GM12878 (cell line): ENCODE measurements around the gene TEKT5. TPM values are rescaled to one million over a fixed set of nuclear protein-coding genes. Genes with fewer than 3 reads are reported as not detected.
A peak's percentile ranks its signal among the peaks of the same experiment; 100 is the strongest.

Experiments
- ATAC-seq: fragments of 200-7000 bp; cut with Tn5 transposase; 3 replicates; pipeline ENCODE4 v1.9.1; 2020; ENCODE audit warnings: mild to moderate bottlenecking, moderate library complexity
- BruUV-seq: library from RNA; stranded (reverse); fragments of 400-500 nt; replicated peaks from 2 replicates; lab custom pipeline; 2021; lab: Mats Ljungman, UMichigan
- CTCF ChIA-PET: fragments of 300-600 bp; sonication (Branson Sonifier 250); formaldehyde crosslinking; extraction: SDS; loops from one replicate; lab custom pipeline; 2021; ENCODE audit warnings: inconsistent platforms; lab: Yijun Ruan, JAX
- POLR2A ChIA-PET: fragments of 350-600 bp; formaldehyde crosslinking; extraction: SDS; loops from one replicate; lab custom pipeline; 2021; ENCODE audit warnings: inconsistent platforms; lab: Charles Lee
- RAD21 ChIA-PET: fragments of 300-600 bp; sonication (Branson Sonifier 250); formaldehyde crosslinking; loops from one replicate; lab custom pipeline; 2023; ENCODE audit warnings: antibody characterized with exemption; ENCODE audit not compliant: unreplicated experiment; lab: Charles Lee
- SMC1A ChIA-PET: fragments of 300-600 bp; sonication (Branson Sonifier 250); formaldehyde crosslinking; loops from one replicate; lab custom pipeline; 2023; ENCODE audit not compliant: unreplicated experiment, uncharacterized antibody; lab: Charles Lee
- DNase-seq: peaks from one replicate; pipeline ENCODE4 v3.0.0-alpha.2; 2011; ENCODE audit warnings: low read depth, low spot score
- FAIRE-seq: peaks from 3 replicates; lab custom pipeline; 2011; peaks lifted over from hg19 to GRCh38; lab: Jason Lieb, UNC
- H2AFZ ChIP-seq: 2 replicates; pipeline ENCODE4 v1.6.0; 2011; ENCODE audit warnings: low read depth, low read length, control low read depth; ENCODE audit not compliant: control insufficient read depth
- H3K27ac ChIP-seq: 2 replicates; pipeline ENCODE4 v1.5.1; 2011; ENCODE audit warnings: control low read depth; ENCODE audit not compliant: control insufficient read depth, insufficient read depth
- H3K27me3 ChIP-seq, 2 experiments: replicated peaks in 1 of 2; 2 replicates each; pipeline versions ENCODE4 v1.6.0 to v1.6.1; 2011; ENCODE audit warnings: low read length in 1 of 2; ENCODE audit not compliant: control insufficient read depth in 2 of 2, insufficient read depth in 2 of 2
- H3K36me3 ChIP-seq, 2 experiments: 2 replicates each; pipeline ENCODE4 v1.5.1; 2011; ENCODE audit warnings: low read length in 1 of 2; ENCODE audit not compliant: control insufficient read depth in 2 of 2, insufficient read depth in 2 of 2
- H3K4me1 ChIP-seq: 2 replicates; pipeline ENCODE4 v1.6.1; 2011; ENCODE audit warnings: mild to moderate bottlenecking, low read length, moderate library complexity, mixed read lengths; ENCODE audit not compliant: control insufficient read depth, insufficient read depth
- H3K4me2 ChIP-seq: 2 replicates; pipeline ENCODE4 v1.6.0; 2011; ENCODE audit warnings: control low read depth; ENCODE audit not compliant: control insufficient read depth, insufficient read depth
- H3K4me3 ChIP-seq: fragments of 200-600 bp; sonication (generic); 2 replicates; pipeline ENCODE4 v1.5.1; 2016
- H3K79me2 ChIP-seq: 2 replicates; pipeline ENCODE4 v1.6.0; 2011; ENCODE audit warnings: low read length; ENCODE audit not compliant: control insufficient read depth, insufficient read depth
- H3K9ac ChIP-seq: 2 replicates; pipeline ENCODE4 v1.8.0; 2011; ENCODE audit warnings: low read length, control low read depth, mixed read lengths; ENCODE audit not compliant: control insufficient read depth, insufficient read depth
- H3K9me3 ChIP-seq: replicated peaks from 3 replicates; pipeline ENCODE4 v1.5.1; 2011; ENCODE audit warnings: mild to moderate bottlenecking, low read length; ENCODE audit not compliant: control insufficient read depth, insufficient read depth
- H4K20me1 ChIP-seq: 2 replicates; pipeline ENCODE4 v1.6.0; 2011; ENCODE audit not compliant: control insufficient read depth, insufficient read depth
- FOS ChIP-seq: IDR thresholded peaks from 3 replicates; pipeline ENCODE4 v1.6.1; 2011; ENCODE audit warnings: borderline replicate concordance; ENCODE audit not compliant: insufficient read length; ENCODE audit errors: extremely low read depth
- MEF2A ChIP-seq: IDR thresholded peaks from 2 replicates; pipeline ENCODE4 v1.6.1; 2011; ENCODE audit warnings: low read depth, mild to moderate bottlenecking, low read length, moderate library complexity; ENCODE audit not compliant: insufficient read depth
- MXI1 ChIP-seq: fragments of 150-350 bp; IDR thresholded peaks from 2 replicates; pipeline ENCODE4 v1.6.1; 2011; ENCODE audit warnings: low read depth, mild to moderate bottlenecking, inconsistent platforms, low read length, improper control_type of control experiment
- MYC ChIP-seq: IDR thresholded peaks from 2 replicates; pipeline ENCODE4 v1.6.1; 2011; ENCODE audit warnings: mild to moderate bottlenecking, low read length, moderate library complexity, inconsistent platforms; ENCODE audit not compliant: insufficient read depth, insufficient replicate concordance, insufficient read length, severe bottlenecking
- PRDM15 ChIP-seq: fragments of 450-650 bp; formaldehyde crosslinking; IDR thresholded peaks from 2 replicates; pipeline ENCODE4 v1.4.0; 2020; ENCODE audit warnings: mild to moderate bottlenecking, moderate library complexity
- RCOR1 ChIP-seq: conservative IDR thresholded peaks from 2 replicates; pipeline ENCODE4 v1.6.1; 2012; ENCODE audit warnings: low read depth, low read length, improper control_type of control experiment
- REST ChIP-seq: IDR thresholded peaks from 2 replicates; pipeline ENCODE4 v1.6.1; 2012; ENCODE audit warnings: mild to moderate bottlenecking, low read depth, low read length
- STAT3 ChIP-seq: IDR thresholded peaks from 2 replicates; pipeline ENCODE4 v1.6.1; 2011; ENCODE audit warnings: low read depth, low read length, improper control_type of control experiment
- TCF12 ChIP-seq: IDR thresholded peaks from 2 replicates; pipeline ENCODE4 v1.6.1; 2011; ENCODE audit warnings: low read depth, mild to moderate bottlenecking, low read length
- YBX1 ChIP-seq: fragments of 450-650 bp; IDR thresholded peaks from 2 replicates; pipeline ENCODE4 v1.6.1; 2016; ENCODE audit warnings: antibody characterized with exemption
- WGBS: methylation state at CpG from one replicate; pipeline ENCODE4 v1.1.6; 2016; ENCODE audit warnings: low lambda C conversion rate; ENCODE audit not compliant: insufficient replicate concordance, insufficient coverage; ENCODE audit errors: missing lambda C conversion rate; 5-methylcytosine and 5-hydroxymethylcytosine counted together
- in situ Hi-C: fragments of 300-500 bp; cut with MboI; formaldehyde crosslinking; loops from 9 replicates; pipeline ENCODE4 v1.14.3; 2018; ENCODE audit warnings: mixed read lengths
- intact Hi-C: fragments of 100-400 bp; cut with micrococcal nuclease; formaldehyde crosslinking; loops from one replicate; pipeline ENCODE4 v1.14.2; 2022; ENCODE audit not compliant: unreplicated experiment
- polyA plus RNA-seq, 11 experiments: library from polyadenylated mRNA; depleted of rRNA in 4 of 11; unstranded in 6 of 11; stranded (reverse) in 5 of 11; fragments of >200 nt; fragmentation: Nextera tagmentation in 4 of 11; fragmentation: Illumina TruSeq in 1 of 11; extraction: Ambion mirVana in 4 of 11; extraction: Trizol in 1 of 11; gene quantifications; 1 replicate in 1 of 11; 2 replicates in 10 of 11; pipeline versions ENCODE4 v1.2.1 to v1.2.3, GENCODE V29; 2011 to 2016; ENCODE audit warnings: inconsistent platforms in 2 of 11, missing spikeins in 2 of 11, low read depth in 1 of 11
- total RNA-seq, 4 experiments: library from RNA; depleted of rRNA in 3 of 4; stranded (reverse); fragments of >200 nt in 3 of 4; fragmentation: Illumina TruSeq in 1 of 4; extraction: Trizol in 1 of 4; gene quantifications; 2 replicates each; pipeline versions ENCODE4 v1.2.1 to v1.2.3, GENCODE V29; 2013 to 2021
- TF ChIP-seq, protein P1 (sequence below): IDR thresholded peaks from 2 replicates; pipeline ENCODE4 v1.6.1; 2012; ENCODE audit warnings: improper control_type of control experiment, low read depth, low read length; ENCODE audit not compliant: insufficient replicate concordance

The TEKT5 gene
- total and polyA plus RNA-seq, 10 of the 15 experiments (the other 5 are each of a cell fraction or from before 2014, with no cell fraction given), result 0.19 to 2.2 (median 0.68) TPM; not detected in 1

DNA sequence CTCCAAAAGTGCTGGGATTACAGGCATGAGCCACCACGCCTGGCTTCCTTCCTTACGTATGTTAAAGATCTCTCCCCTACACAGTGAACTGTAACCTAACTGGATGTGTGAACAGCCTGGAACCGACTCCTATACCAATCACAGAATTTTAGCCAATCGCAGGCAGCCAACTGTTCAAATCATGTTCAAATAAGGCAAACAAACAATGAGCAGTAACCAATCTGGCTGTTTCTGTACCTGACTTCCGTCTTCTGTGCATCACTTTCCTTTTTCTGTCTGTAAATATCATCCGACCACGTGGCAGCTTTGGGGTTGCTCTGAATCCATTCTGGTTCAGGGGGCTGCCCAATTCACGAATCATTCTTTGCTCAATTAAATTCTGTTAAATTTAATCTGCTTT, 27.5 kb downstream of the TEKT5 start:
- ATAC-seq (peak; percentile 54), DNase-seq (no peak), FAIRE-seq (no peak)
- Histone ChIP-seq H3K36me3 (no peaks in the 10 kb centered on the region), H4K20me1 (no peaks in the 10 kb centered on the region), H3K27ac (no peak overlapping the region), H2AFZ (no peak overlapping the region), H3K4me3 (no peak overlapping the region), H3K27me3 (no peaks in the 10 kb centered on the region), H3K9me3 (peaks cover 2% of the 10 kb centered on the region; the same call in 1 of the 3 replicates), H3K4me1 (peaks cover 5% of the 10 kb centered on the region; the same call in 1 of the 2 replicates), H3K4me2 (no peak overlapping the region), H3K9ac (no peak overlapping the region), H3K79me2 (no peaks in the 10 kb centered on the region)
- intact Hi-C loops (no loop called here), in situ Hi-C loops (no loop called here)
- no TSS peak for BruUV-seq
- SMC1A ChIA-PET, result interaction anchor here (1.3 kb wide), 1 partner anchor 278 kb away, joined by 3 read pairs; no protein-coding TSS in a partner anchor
- CTCF ChIA-PET, result no interaction called here
- POLR2A ChIA-PET, result interaction anchor here (0.6 kb wide), 1 partner anchor 21 kb away, joined by 3 read pairs; no protein-coding TSS in a partner anchor
- WGBS, result 44% methylated on average over 8 of the region's 8 CpGs
- RAD21 ChIA-PET, result no interaction called here
- TF ChIP-seq MEF2A, result no peak
- TF ChIP-seq YBX1, result no peak
- TF ChIP-seq MYC, result no peak
- TF ChIP-seq PRDM15 (CRISPR knock-in tag), result no peak
- no peak for TF ChIP-seq RCOR1
- TF ChIP-seq, protein P1, sequence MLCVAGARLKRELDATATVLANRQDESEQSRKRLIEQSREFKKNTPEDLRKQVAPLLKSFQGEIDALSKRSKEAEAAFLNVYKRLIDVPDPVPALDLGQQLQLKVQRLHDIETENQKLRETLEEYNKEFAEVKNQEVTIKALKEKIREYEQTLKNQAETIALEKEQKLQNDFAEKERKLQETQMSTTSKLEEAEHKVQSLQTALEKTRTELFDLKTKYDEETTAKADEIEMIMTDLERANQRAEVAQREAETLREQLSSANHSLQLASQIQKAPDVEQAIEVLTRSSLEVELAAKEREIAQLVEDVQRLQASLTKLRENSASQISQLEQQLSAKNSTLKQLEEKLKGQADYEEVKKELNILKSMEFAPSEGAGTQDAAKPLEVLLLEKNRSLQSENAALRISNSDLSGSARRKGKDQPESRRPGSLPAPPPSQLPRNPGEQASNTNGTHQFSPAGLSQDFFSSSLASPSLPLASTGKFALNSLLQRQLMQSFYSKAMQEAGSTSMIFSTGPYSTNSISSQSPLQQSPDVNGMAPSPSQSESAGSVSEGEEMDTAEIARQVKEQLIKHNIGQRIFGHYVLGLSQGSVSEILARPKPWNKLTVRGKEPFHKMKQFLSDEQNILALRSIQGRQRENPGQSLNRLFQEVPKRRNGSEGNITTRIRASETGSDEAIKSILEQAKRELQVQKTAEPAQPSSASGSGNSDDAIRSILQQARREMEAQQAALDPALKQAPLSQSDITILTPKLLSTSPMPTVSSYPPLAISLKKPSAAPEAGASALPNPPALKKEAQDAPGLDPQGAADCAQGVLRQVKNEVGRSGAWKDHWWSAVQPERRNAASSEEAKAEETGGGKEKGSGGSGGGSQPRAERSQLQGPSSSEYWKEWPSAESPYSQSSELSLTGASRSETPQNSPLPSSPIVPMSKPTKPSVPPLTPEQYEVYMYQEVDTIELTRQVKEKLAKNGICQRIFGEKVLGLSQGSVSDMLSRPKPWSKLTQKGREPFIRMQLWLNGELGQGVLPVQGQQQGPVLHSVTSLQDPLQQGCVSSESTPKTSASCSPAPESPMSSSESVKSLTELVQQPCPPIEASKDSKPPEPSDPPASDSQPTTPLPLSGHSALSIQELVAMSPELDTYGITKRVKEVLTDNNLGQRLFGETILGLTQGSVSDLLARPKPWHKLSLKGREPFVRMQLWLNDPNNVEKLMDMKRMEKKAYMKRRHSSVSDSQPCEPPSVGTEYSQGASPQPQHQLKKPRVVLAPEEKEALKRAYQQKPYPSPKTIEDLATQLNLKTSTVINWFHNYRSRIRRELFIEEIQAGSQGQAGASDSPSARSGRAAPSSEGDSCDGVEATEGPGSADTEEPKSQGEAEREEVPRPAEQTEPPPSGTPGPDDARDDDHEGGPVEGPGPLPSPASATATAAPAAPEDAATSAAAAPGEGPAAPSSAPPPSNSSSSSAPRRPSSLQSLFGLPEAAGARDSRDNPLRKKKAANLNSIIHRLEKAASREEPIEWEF, result no peak
- TF ChIP-seq REST, result no peak
- TF ChIP-seq MXI1, result no peak
- TF ChIP-seq FOS, result no peak
- TF ChIP-seq STAT3, result no peak
- TF ChIP-seq TCF12, result no peak
